GM23248 (cell line): ENCODE measurements around the gene CERK. TPM values are rescaled to one million over a fixed set of nuclear protein-coding genes. Genes with fewer than 3 reads are reported as not detected.

Source experiments
- DNase-seq: peaks from one replicate; pipeline ENCODE4 v3.0.0-alpha.2; 2015
- H2AFZ ChIP-seq: fragments of 200-600 bp; sonication (generic); 2 replicates; pipeline ENCODE4 v1.6.1; 2016; ENCODE audit warnings: antibody characterized with exemption
- H3F3A ChIP-seq: fragments of 200-600 bp; sonication (generic); 2 replicates; pipeline ENCODE4 v1.6.1; 2016; ENCODE audit warnings: mild to moderate bottlenecking, antibody characterized with exemption, mixed run types; ENCODE audit not compliant: insufficient read depth
- H3K27ac ChIP-seq: fragments of 200-600 bp; sonication (generic); 2 replicates; pipeline ENCODE4 v1.5.1; 2016; ENCODE audit warnings: mild to moderate bottlenecking
- H3K27me3 ChIP-seq: fragments of 200-600 bp; sonication (generic); replicated peaks from 2 replicates; pipeline ENCODE4 v1.6.1; 2016; ENCODE audit warnings: mild to moderate bottlenecking; ENCODE audit not compliant: insufficient read depth
- H3K36me3 ChIP-seq: fragments of 200-600 bp; sonication (generic); 2 replicates; pipeline ENCODE4 v1.6.1; 2016; ENCODE audit warnings: low read depth, mild to moderate bottlenecking
- H3K4me1 ChIP-seq: fragments of 200-600 bp; sonication (generic); 2 replicates; pipeline ENCODE4 v1.6.1; 2016; ENCODE audit warnings: mild to moderate bottlenecking; ENCODE audit not compliant: insufficient read depth
- H3K4me2 ChIP-seq: fragments of 200-600 bp; sonication (generic); one replicate; pipeline ENCODE4 v1.6.1; 2016; ENCODE audit warnings: mild to moderate bottlenecking; ENCODE audit not compliant: unreplicated experiment
- H3K4me3 ChIP-seq: fragments of 200-600 bp; sonication (generic); 2 replicates; pipeline ENCODE4 v1.5.1; 2016; ENCODE audit warnings: mild to moderate bottlenecking
- H3K79me2 ChIP-seq: fragments of 200-600 bp; sonication (generic); 2 replicates; pipeline ENCODE4 v1.6.1; 2016; ENCODE audit warnings: mild to moderate bottlenecking; ENCODE audit not compliant: insufficient read depth
- H3K9ac ChIP-seq: fragments of 200-600 bp; sonication (generic); 2 replicates; pipeline ENCODE4 v1.6.1; 2016; ENCODE audit warnings: mild to moderate bottlenecking
- H3K9me2 ChIP-seq: fragments of 200-600 bp; sonication (generic); 2 replicates; pipeline ENCODE4 v1.6.1; 2016; ENCODE audit warnings: mixed run types, mild to moderate bottlenecking, moderate library complexity; ENCODE audit not compliant: insufficient read depth
- H3K9me3 ChIP-seq: fragments of 200-600 bp; sonication (generic); one replicate; pipeline ENCODE4 v1.6.1; 2017; ENCODE audit warnings: low read depth
- H4K20me1 ChIP-seq: fragments of 200-600 bp; sonication (generic); 2 replicates; pipeline ENCODE4 v1.6.0; 2016; ENCODE audit not compliant: insufficient read depth
- EZH2 ChIP-seq: fragments of 200-600 bp; sonication (generic); IDR thresholded peaks from 2 replicates; pipeline ENCODE4 v1.6.1; 2018; ENCODE audit warnings: antibody characterized with exemption, mild to moderate bottlenecking; ENCODE audit not compliant: insufficient read depth, poor library complexity, severe bottlenecking
- EZH2phosphoT487 ChIP-seq: fragments of 200-600 bp; sonication (generic); IDR thresholded peaks from 2 replicates; pipeline ENCODE4 v1.6.1; 2018; ENCODE audit warnings: antibody characterized with exemption, moderate library complexity, mild to moderate bottlenecking, low read depth; ENCODE audit not compliant: insufficient read depth
- WGBS, 2 experiments: methylation state at CpG; one replicate each; pipeline ENCODE4 v1.1.6; 2015 to 2017; ENCODE audit warnings: low lambda C conversion rate in 2 of 2, low coverage in 1 of 2; ENCODE audit errors: missing lambda C conversion rate in 2 of 2; 5-methylcytosine and 5-hydroxymethylcytosine counted together
- in situ Hi-C: fragments of 300-500 bp; cut with MboI; formaldehyde crosslinking; loops from 2 replicates; pipeline ENCODE4 v1.15.0; 2020
- polyA plus RNA-seq: library from polyadenylated mRNA; unstranded; fragments of >200 nt; fragmentation: Nextera tagmentation; extraction: Ambion mirVana; gene quantifications from 2 replicates; pipeline ENCODE4 v1.2.1, GENCODE V29; 2016
- total RNA-seq: library from RNA; depleted of rRNA; stranded (reverse); fragments of >200 nt; shearing (Covaris generic); gene quantifications from 2 replicates; pipeline ENCODE4 v1.2.3, GENCODE V29; 2014

Gene CERK
- total and polyA plus RNA-seq, 2 experiments from 2014 or later = 25.3 to 45.4 TPM

DNA sequence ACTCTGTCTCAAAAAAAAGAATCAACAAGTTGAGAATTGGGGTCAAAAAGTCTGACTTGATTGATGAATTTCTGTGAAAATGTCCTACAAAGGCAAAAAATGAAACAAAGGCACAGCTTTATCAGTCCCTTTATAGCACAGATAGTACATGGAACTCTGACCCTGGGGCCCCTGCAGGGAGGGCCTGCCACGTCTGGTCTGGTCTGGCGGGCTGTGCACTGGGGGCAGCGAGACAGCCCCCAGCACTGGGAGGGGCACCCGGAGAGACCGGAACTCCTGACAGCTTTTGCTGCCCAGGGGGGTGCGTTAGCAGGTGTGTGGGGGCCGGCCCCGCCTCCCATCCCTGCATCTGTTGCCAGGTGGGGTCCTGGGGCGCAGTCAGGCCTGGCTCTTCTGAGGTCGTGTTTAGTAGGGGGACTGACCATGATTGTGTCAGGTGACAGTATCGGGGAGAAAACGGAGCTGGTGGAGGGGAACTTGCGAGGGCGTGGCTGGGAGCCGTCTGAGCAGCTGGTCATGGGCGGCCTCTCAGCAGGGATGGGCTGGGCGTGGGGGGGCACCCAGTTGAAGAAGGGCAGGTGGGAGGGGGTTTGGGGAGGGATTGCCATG, 66.1 kb downstream of the CERK start:
- H4K20me1 ChIP-seq = no peaks in the 10 kb centered on the region
- H3K9me3 ChIP-seq = no peaks in the 10 kb centered on the region
- no peak overlapping the region for H3K4me3 ChIP-seq
- in situ Hi-C loops = no loop called here
- no peak overlapping the region for H2AFZ ChIP-seq
- no peaks in the 10 kb centered on the region for H3K79me2 ChIP-seq
- no peaks in the 10 kb centered on the region for H3K36me3 ChIP-seq
- TF ChIP-seq EZH2phosphoT487 (no peak), EZH2 (no peak)
- no peaks in the 10 kb centered on the region for H3K9me2 ChIP-seq
- H3K27me3 ChIP-seq = no peaks in the 10 kb centered on the region
- no peak for DNase-seq
- no peak overlapping the region for H3K4me2 ChIP-seq
- H3K4me1 ChIP-seq = no peaks in the 10 kb centered on the region
- no peak overlapping the region for H3K27ac ChIP-seq
- H3F3A ChIP-seq = no peaks in the 10 kb centered on the region
- 89 to 93% methylated on average over 10 to 17 of the region's 17 CpGs for WGBS, 2 experiments
- H3K9ac ChIP-seq = no peak overlapping the region

DNA sequence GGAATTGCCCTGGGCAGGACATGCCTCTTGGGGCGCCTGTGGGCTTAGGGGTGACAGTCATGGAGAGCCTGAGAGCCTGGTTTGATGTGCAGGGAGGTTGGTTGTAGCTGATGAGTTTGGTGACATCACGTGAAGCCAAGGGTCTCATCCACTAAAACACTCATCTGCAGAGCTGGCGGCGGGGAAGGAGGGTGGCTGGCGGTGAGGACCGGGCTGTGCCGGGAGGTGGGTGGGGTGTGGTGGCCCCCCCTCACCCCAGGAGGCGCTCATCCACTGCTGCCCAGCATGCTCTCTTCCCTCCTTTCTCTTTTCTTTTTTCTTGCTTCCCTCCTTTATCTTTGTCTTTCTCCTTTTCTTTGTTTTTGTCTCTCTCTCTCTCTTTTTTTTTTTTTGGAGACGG, 68.9 kb downstream of the CERK start:
- Histone ChIP-seq H3K79me2 (no peaks in the 10 kb centered on the region), H3K4me2 (no peak overlapping the region), H3K36me3 (no peaks in the 10 kb centered on the region), H3K27me3 (no peaks in the 10 kb centered on the region), H3K4me3 (no peak overlapping the region), H3K9ac (no peak overlapping the region), H3K9me2 (no peaks in the 10 kb centered on the region), H3K4me1 (no peaks in the 10 kb centered on the region), H2AFZ (no peak overlapping the region), H3K9me3 (no peaks in the 10 kb centered on the region), H3F3A (no peaks in the 10 kb centered on the region), H3K27ac (no peak overlapping the region), H4K20me1 (no peaks in the 10 kb centered on the region)
- DNase-seq = no peak
- WGBS, 2 experiments = 80 to 84% methylated on average over 9 of the region's 9 CpGs
- in situ Hi-C loops = no loop called here
- TF ChIP-seq EZH2 = no peak
- no peak for TF ChIP-seq EZH2phosphoT487

DNA sequence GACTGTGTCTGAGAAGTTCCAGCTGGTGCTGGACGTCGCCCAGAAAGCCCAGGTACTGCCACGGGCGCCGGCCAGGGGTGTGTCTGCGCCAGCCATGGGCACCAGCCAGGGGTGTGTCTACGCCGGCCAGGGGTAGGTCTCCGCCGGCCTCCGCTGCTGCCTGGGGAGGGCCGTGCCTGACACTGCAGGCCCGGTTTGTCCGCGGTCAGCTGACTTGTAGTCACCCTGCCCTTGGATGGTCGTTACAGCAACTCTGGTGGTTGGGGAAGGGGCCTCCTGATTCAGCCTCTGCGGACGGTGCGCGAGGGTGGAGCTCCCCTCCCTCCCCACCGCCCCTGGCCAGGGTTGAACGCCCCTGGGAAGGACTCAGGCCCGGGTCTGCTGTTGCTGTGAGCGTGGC, 69.9 kb downstream of the CERK start:
- Histone ChIP-seq H3F3A (no peaks in the 10 kb centered on the region), H3K9me2 (no peaks in the 10 kb centered on the region), H4K20me1 (no peaks in the 10 kb centered on the region), H3K9me3 (no peaks in the 10 kb centered on the region), H3K79me2 (no peaks in the 10 kb centered on the region), H2AFZ (no peak overlapping the region), H3K4me3 (no peak overlapping the region), H3K36me3 (no peaks in the 10 kb centered on the region), H3K4me2 (no peak overlapping the region), H3K27ac (no peak overlapping the region), H3K4me1 (no peaks in the 10 kb centered on the region), H3K27me3 (no peaks in the 10 kb centered on the region), H3K9ac (no peak overlapping the region)
- WGBS, 2 experiments = 89 to 91% methylated on average over 18 to 24 of the region's 24 CpGs
- no peak for DNase-seq
- TF ChIP-seq EZH2phosphoT487 = no peak
- no peak for TF ChIP-seq EZH2
- in situ Hi-C loops = no loop called here

DNA sequence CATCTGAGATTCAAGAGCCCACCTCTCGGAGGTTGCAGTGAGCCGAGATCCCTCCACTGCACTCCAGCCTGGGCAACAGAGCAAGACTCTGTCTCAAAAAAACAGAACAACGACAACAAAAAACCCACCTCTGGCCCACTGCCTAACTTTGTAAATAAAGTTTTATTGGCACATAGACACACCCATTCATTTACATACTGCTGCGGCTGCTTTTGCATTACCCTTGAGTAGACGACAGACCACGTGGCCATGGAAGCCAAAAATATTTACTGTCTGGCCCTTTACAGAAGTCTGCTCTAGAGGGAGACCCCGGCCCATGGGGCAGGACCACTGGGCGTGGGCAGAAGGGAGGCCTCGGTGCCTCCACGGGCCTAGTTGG, 70.8 kb downstream of the CERK start:
- H3K79me2 ChIP-seq = no peaks in the 10 kb centered on the region
- no peaks in the 10 kb centered on the region for H3K27me3 ChIP-seq
- H3K36me3 ChIP-seq = no peaks in the 10 kb centered on the region
- WGBS, 2 experiments = 93 to 97% methylated on average over 10 of the region's 10 CpGs
- no peak overlapping the region for H3K9ac ChIP-seq
- H3K27ac ChIP-seq = no peak overlapping the region
- no peak for DNase-seq
- H3K4me3 ChIP-seq = no peak overlapping the region
- H3K9me2 ChIP-seq = no peaks in the 10 kb centered on the region
- in situ Hi-C loops = no loop called here
- no peak overlapping the region for H2AFZ ChIP-seq
- H3K4me2 ChIP-seq = no peak overlapping the region
- no peak for TF ChIP-seq EZH2phosphoT487
- no peak for TF ChIP-seq EZH2
- H3K4me1 ChIP-seq = no peaks in the 10 kb centered on the region
- H3K9me3 ChIP-seq = no peaks in the 10 kb centered on the region
- H4K20me1 ChIP-seq = no peaks in the 10 kb centered on the region
- H3F3A ChIP-seq = no peaks in the 10 kb centered on the region
